ENCODE measurements around the gene PCNX2.
A peak's percentile ranks its signal among the peaks of the same experiment; 100 is the strongest.

Gene PCNX2

DNA sequence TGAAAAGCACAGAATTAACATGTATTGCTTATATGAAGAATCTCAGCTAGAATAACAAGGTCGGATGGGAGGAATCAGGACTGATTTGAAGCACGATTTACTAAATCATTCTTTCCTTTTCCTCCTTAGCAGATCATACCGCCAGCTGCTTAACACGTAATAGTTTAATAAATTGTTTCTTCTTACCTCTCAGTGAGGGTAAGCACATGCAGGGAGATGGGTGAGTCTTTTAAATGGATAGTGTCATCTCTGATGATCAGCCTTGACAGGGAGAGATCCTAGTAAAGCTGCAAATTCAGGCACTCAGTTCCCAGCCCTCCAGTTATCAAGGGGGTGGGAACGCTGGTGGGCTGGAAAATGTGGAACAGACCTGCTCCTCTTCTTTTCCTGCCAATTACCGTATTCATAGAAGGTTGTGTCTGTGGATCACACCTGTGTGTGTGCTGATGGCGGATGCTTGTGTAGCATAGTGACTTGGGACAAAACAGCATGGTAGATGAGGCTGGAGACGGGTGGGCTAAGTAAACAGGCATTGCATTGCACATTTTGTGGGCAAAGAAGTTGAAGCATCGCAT lies 314.5 kb downstream of the PCNX2 start:
- no peak for DNase-seq (ENCODE audit: low read depth in 1 of 2, low spot score in 1 of 2)
- in situ Hi-C loops (cut with HindIII; ENCODE audit: low pct_unique_long_range_greater_than_20kb, low sequenced_read_pairs) = no loop called here
- no peak for TF ChIP-seq JUND (IDR thresholded peaks at IDR 0.05; ENCODE audit: low read depth)

DNA sequence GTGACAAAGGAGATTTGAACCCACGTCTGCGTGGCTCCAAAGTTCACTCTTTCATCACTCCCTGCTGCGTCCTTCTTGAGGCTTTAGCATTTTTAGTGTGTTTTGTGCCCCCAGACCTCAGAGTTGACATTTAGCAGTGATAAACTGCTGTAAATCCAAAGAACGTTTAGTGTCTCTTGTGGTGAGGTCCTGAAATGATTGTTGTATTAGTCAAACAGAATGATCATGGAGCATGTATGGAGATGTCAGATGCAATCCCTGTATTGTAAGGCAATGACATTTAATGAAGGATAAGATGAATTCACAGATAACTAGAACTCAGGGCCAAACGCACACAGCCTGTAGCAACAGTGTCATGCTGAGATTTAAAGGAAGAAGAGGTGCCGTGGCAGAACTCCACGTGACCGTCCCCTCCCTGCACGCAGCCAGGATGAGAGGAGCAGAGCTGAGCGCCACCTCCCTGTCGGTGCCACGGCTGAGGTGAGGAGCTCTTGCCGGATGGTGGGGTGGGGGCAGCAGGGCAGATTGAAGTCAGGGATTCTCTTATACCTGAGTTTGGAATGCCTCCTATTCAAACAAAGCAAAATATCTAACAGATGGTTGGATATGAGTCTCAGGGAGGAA lies 315.1 kb downstream of the PCNX2 start:
- in situ Hi-C loops (cut with HindIII; ENCODE audit: low pct_unique_long_range_greater_than_20kb, low sequenced_read_pairs) = no loop called here
- TF ChIP-seq JUND (IDR thresholded peaks at IDR 0.05; ENCODE audit: low read depth) = no peak
- DNase-seq (ENCODE audit: low read depth in 1 of 2, low spot score in 1 of 2) = peak in 1 of 2 experiments; percentile 47

DNA sequence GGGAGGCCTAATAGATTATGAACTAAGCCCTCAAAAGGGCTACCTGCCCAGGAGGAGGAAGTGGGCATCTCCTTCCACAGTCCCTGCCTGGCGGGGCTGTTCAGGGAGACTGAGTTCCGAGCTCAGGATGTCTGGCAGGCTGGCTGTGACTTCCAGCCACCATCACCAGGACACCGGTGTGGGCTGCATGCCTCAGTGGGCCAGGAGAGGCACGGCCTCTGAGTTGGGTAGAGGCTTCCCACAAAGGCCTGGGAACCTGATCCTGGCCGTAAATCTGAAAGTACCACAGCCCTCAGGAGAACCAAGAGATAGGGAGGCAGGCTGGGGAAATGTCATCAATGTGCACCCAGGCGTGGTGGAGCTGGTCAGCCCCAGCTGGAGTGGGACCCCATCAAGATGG lies 316.0 kb downstream of the PCNX2 start:
- in situ Hi-C loops (cut with HindIII; ENCODE audit: low pct_unique_long_range_greater_than_20kb, low sequenced_read_pairs) = no loop called here
- DNase-seq (ENCODE audit: low read depth in 1 of 2, low spot score in 1 of 2) = no peak
- no peak for TF ChIP-seq JUND (IDR thresholded peaks at IDR 0.05; ENCODE audit: low read depth)

DNA sequence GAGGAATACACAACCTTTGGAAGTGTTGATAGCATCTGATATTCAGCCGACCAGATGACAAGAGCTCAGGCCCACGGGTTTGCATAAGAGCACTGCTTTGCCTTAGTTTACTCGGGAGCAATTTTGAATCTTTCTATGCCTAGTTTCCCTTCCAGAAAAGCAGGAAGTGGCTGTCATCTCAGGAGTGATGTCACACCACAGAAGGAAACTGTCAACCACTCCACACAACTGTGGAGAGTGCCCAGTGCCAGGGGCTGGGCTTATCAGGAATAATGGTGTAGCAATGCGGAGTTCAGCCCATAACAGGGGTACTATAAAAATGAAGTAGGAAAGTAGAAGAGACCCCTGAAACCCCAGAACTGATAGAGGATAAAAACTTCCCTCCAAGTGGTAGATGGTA lies 316.7 kb downstream of the PCNX2 start:
- TF ChIP-seq JUND (IDR thresholded peaks at IDR 0.05; ENCODE audit: low read depth) = no peak
- no peak for DNase-seq (ENCODE audit: low read depth in 1 of 2, low spot score in 1 of 2)
- in situ Hi-C loops (cut with HindIII; ENCODE audit: low pct_unique_long_range_greater_than_20kb, low sequenced_read_pairs) = no loop called here

DNA sequence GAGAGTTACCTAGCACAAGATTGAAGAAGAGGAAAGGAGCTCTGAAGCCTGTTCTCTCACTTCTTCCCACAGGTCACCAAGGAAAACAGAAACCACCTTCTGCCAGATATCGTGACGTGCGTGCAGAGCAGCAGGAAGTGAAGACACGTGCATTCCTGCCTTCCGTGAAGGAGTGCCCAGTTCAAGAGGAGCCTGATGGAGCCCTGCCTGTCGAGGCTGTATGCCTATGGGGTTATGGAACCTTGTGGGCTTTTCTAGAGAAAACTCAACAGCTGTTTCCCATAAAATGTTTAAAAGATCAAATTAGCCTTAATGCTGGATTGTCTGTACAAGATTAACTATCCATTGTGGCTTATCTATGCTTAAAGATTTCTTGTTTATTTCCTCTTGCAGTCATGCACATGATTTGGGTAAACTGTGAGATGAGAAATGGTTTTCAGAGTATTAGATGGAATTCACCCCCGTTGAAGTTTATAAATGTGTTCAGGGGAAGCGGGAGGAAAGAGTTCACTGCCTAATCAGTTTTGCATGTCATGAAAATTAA lies 317.4 kb downstream of the PCNX2 start:
- DNase-seq (ENCODE audit: low read depth in 1 of 2, low spot score in 1 of 2) = no peak
- TF ChIP-seq JUND (IDR thresholded peaks at IDR 0.05; ENCODE audit: low read depth) = no peak
- in situ Hi-C loops (cut with HindIII; ENCODE audit: low pct_unique_long_range_greater_than_20kb, low sequenced_read_pairs) = no loop called here

DNA sequence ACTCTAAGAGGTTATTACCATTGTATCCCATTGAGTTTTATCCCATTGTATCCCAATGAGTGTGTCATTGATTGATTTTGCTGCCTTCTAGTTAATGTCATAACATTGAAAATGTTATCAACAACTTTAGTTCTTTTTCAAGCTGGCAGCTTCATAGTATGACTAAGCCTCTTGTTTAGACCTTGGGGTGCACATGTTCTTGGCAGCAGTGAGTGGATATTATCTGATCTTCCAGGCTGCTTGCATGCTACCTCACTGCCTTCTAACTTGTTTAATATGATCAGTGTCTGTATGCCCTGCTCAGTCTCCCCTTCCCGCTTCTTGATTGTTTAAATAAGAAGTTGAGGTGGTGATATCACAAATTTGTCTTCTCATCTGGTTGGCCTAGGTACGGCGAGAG lies 320.6 kb downstream of the PCNX2 start:
- no peak for TF ChIP-seq JUND (IDR thresholded peaks at IDR 0.05; ENCODE audit: low read depth)
- DNase-seq (ENCODE audit: low read depth in 1 of 2, low spot score in 1 of 2) = no peak
- in situ Hi-C loops (cut with HindIII; ENCODE audit: low pct_unique_long_range_greater_than_20kb, low sequenced_read_pairs) = no loop called here

DNA sequence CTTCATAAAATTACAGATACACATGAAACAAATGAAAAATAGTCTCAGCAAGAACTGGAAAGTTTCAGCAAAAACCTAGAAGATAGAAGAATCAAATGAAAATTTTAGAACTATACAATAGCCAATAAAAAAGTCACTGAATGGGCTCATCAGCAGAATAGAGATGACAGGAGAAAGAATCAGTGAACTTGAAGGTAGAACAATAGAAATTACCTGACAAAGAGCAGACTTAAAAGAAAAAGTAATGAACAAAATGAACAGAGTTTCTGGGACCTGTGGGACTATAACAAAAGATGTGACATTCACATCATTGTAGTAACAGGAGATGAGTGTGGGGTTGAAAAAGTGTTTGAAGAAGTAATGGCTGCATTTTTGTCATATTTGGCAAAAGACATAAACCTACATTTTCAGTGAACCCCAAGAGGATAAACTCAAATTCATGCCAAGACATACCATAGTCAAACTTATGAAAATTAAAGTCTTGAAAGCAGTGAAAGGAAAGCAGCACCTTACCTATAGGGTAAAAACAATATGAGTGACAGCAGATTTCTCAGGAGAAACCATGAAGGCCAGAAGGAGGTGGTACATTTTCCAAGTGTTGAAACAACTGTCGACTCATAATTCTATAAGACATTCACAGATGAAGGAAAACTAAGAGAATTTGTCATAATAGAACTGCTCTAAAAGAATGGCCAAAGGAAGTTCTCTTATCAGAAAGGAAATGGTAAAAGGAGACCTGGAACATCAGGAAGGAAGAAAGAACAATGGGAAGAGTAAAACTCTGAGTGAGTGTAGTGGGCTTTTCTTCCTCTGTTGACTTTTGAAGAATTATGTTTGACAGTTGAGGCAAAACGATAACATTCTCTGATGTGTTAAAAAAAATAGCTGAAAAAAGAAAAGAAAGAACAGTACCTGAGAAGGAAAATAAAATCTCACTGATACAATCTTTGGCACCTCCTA lies 321.6 kb downstream of the PCNX2 start:
- in situ Hi-C loops (cut with HindIII; ENCODE audit: low pct_unique_long_range_greater_than_20kb, low sequenced_read_pairs) = no loop called here
- no peak for TF ChIP-seq JUND (IDR thresholded peaks at IDR 0.05; ENCODE audit: low read depth)
- no peak for DNase-seq (ENCODE audit: low read depth in 1 of 2, low spot score in 1 of 2)

DNA sequence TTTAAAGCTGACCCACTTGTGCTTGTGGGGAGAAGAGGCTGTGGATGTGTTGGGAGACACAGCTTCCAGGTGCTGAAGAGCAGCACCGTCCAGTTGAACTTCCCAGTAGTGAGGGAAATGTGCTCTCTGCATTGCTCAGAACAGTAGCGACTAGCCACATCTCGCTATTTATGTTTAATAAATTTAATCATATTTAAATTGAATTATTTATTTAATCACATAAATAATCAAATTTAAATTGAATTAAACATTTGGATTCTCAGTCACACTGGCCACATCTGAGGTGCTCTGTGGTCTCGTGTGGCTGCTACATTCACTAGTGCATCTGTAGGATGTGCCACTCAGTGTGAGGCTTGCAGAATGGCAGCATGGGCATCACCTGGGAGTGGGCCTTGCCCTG lies 325.0 kb downstream of the PCNX2 start:
- in situ Hi-C loops (cut with HindIII; ENCODE audit: low pct_unique_long_range_greater_than_20kb, low sequenced_read_pairs) = no loop called here
- no peak for DNase-seq (ENCODE audit: low read depth in 1 of 2, low spot score in 1 of 2)
- TF ChIP-seq JUND (IDR thresholded peaks at IDR 0.05; ENCODE audit: low read depth) = no peak

DNA sequence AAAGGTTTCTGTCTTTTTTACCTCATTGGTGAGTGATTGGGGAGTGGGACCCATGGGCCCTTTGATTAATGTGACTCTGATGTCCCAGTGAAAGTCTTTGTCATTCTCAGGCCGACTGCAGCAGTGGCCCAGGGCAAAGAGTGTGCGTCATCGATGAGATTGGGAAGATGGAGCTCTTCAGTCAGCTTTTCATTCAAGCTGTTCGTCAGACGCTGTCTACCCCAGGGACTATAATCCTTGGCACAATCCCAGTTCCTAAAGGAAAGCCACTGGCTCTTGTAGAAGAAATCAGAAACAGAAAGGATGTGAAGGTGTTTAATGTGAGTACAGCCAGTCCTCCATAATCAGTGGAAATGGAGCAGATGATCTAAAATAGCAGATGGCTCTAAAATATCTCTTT lies 325.7 kb downstream of the PCNX2 start:
- in situ Hi-C loops (cut with HindIII; ENCODE audit: low pct_unique_long_range_greater_than_20kb, low sequenced_read_pairs) = no loop called here
- no peak for TF ChIP-seq JUND (IDR thresholded peaks at IDR 0.05; ENCODE audit: low read depth)
- no peak for DNase-seq (ENCODE audit: low read depth in 1 of 2, low spot score in 1 of 2)

DNA sequence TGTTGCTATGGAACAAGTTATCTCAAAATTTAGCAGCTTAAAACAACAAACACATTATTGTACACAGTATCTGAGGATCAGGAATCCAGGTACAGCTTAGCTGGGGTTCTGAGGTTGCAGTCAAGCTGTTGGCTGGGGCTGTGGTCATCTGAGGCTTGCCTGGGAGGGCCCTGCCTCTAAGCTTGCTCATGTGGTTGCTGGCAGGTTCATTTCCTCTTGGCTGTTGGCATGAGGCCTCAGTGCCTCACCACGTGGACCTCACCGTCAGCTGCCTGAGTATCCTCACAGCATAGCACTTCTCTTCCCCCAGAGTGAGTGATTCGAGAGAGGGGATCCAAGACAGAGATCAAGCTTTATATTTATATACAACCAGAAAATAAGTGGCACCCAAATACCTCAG lies 326.6 kb downstream of the PCNX2 start:
- in situ Hi-C loops (cut with HindIII; ENCODE audit: low pct_unique_long_range_greater_than_20kb, low sequenced_read_pairs) = no loop called here
- no peak for TF ChIP-seq JUND (IDR thresholded peaks at IDR 0.05; ENCODE audit: low read depth)
- peak in 1 of 2 experiments; percentile 32 for DNase-seq (ENCODE audit: low read depth in 1 of 2, low spot score in 1 of 2)

DNA sequence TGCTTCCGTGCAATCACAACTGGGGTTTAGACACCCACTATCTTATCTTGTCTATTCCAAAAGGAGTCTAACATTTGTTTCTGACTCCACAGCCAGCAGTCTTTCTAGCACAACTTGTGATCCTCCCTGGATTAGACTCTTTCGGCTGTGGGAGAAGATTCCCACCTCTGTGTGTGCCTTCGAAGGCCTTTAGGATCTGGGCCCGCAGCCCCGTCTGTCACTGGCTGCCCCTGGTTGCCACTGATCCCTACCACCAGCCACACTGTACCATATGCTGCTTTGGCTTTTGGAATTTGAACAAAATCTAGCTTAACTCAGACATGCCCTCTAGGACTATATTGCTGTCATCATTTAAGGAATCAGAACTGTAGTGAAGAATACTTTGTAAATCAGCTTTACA lies 327.1 kb downstream of the PCNX2 start:
- no peak for TF ChIP-seq JUND (IDR thresholded peaks at IDR 0.05; ENCODE audit: low read depth)
- in situ Hi-C loops (cut with HindIII; ENCODE audit: low pct_unique_long_range_greater_than_20kb, low sequenced_read_pairs) = no loop called here
- DNase-seq (ENCODE audit: low read depth in 1 of 2, low spot score in 1 of 2) = no peak

DNA sequence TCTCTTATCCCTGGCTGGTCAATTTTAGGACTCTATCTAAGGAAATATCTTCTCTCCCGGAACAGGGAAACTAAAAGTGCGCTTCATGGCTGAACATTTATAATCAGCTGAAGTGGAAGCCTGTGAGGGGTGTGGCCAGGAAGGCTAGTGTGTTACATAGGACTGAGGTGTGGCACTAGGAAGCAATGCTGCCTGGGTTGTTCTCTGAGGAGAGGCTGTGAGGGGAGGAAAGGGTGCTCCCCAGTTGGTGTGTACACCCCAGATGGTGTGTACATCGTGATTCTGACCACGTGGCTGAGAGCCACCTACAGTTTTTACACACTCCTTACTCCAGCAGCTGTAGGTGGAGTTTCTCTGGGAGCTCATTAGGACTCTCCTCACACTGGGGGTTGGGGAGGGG lies 328.9 kb downstream of the PCNX2 start:
- in situ Hi-C loops (cut with HindIII; ENCODE audit: low pct_unique_long_range_greater_than_20kb, low sequenced_read_pairs) = no loop called here

DNA sequence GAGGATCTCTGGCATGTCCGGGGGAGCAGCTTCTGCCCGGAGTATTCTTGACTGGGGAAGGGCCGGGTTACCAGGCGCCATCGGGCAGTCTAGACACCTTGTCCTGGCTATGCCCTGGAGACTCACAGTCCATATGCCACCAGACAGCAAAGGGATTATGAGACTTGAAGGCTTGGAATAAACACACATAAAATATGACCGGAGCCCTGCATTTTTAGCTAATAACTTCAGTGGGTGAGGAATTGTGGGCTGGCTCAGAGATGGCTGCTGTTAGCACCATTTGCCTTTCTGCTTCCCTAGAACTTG lies 329.7 kb downstream of the PCNX2 start:
- no peak for DNase-seq (ENCODE audit: low read depth in 1 of 2, low spot score in 1 of 2)
- no peak for TF ChIP-seq JUND (IDR thresholded peaks at IDR 0.05; ENCODE audit: low read depth)
- in situ Hi-C loops (cut with HindIII; ENCODE audit: low pct_unique_long_range_greater_than_20kb, low sequenced_read_pairs) = no loop called here

More for the DNA sequence above, 328.9 kb downstream of the PCNX2 start:
- DNase-seq (ENCODE audit: low read depth in 1 of 2, low spot score in 1 of 2) = no peak
- no peak for TF ChIP-seq JUND (IDR thresholded peaks at IDR 0.05; ENCODE audit: low read depth)

Data from T47D (cell line).